ENCODE measurements around the gene CADM1.

DNA sequence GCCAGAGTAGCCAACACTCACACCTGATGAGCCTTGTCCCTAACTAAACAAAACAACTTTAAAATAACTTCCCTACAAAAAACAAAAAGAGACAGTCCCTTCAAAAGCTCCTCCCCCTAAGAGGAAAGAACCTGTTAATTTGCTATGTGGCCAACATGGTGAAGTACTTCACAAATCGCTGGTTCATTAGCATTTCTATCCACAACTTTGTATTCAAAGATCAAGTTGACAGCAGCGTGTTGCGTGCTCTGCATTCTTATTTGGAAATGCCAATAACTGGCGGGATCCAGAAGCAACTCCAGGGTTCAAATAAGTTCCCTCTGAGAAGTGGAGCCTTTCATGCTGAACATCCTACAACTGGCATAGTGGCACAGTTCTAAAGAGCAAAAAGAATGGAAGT is 48.6 kb downstream of the CADM1 start:
- TF ChIP-seq, protein P1, sequence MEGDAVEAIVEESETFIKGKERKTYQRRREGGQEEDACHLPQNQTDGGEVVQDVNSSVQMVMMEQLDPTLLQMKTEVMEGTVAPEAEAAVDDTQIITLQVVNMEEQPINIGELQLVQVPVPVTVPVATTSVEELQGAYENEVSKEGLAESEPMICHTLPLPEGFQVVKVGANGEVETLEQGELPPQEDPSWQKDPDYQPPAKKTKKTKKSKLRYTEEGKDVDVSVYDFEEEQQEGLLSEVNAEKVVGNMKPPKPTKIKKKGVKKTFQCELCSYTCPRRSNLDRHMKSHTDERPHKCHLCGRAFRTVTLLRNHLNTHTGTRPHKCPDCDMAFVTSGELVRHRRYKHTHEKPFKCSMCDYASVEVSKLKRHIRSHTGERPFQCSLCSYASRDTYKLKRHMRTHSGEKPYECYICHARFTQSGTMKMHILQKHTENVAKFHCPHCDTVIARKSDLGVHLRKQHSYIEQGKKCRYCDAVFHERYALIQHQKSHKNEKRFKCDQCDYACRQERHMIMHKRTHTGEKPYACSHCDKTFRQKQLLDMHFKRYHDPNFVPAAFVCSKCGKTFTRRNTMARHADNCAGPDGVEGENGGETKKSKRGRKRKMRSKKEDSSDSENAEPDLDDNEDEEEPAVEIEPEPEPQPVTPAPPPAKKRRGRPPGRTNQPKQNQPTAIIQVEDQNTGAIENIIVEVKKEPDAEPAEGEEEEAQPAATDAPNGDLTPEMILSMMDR (conservative IDR thresholded peaks at IDR 0.05 in 1 of 2, IDR thresholded peaks at IDR 0.05 in 1 of 2; ENCODE audit: low read depth in 1 of 2, low read length in 2 of 2): no peak
- no peak for TF ChIP-seq EZH2 (IDR thresholded peaks at IDR 0.05; ENCODE audit: low read length, missing control alignments)
